Measurements from ENCODE around the gene MTM1.

DNA sequence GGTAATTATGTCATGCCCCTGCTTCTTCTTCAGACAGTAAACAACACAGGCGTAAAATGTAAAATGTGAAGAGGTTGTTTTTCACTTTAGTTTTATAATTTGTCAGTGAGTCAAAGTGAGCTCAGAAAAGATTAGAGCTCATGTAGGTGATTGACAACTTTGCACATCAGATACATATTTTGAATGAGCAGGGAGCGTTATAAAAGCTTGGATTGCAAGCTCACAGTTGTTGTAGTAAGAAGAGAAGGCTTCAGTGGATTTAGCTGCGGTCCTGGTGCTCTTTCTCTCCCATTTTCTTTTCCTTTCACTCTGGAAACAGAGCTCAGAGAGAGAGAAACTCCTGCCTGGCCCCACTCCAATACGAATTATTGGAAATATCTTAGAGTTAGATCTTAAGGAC, 151.2 kb downstream of the MTM1 start:
- TF ChIP-seq POLR2AphosphoS5 (IDR thresholded peaks at IDR 0.05; ENCODE audit: low read depth, low read length) (no peak), TAF1 (IDR thresholded peaks at IDR 0.05; ENCODE audit: borderline replicate concordance, low read depth, low read length) (no peak)
